GM21423 (cell line): ENCODE measurements around the gene SH3RF3.

Experiments
- ATAC-seq: cut with Tn5 transposase; IDR thresholded peaks from one replicate; pipeline ENCODE4 v1.9.1; 2021; ENCODE audit warnings: mild to moderate bottlenecking, moderate library complexity; ENCODE audit not compliant: unreplicated experiment

Gene SH3RF3

GRCh38 chr2:109460553-109461324, 331.7 kb downstream of the SH3RF3 start:
- no peak for ATAC-seq

DNA sequence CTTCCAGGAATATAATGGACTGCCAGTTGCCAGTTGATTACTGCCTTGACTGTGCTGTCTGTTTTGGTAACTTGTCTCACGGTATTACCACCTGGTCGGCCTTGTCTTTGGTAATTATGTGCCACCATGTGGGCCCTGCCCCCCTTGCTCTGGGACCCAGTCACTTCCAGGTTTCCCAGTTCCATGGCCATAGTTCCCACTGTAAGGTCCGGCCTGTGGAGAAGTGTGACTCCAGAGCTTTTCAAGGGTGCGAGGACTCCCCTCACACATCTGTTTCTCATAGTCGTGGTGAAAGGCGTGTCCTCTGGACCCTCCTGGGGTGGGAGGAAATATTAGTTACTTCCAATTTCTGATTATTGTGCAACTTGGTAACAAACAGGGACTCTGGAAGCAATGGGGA, 334.2 kb downstream of the SH3RF3 start:
- ATAC-seq = no peak

GRCh38 chr2:109463891-109464290, 334.9 kb downstream of the SH3RF3 start:
- no peak for ATAC-seq

DNA sequence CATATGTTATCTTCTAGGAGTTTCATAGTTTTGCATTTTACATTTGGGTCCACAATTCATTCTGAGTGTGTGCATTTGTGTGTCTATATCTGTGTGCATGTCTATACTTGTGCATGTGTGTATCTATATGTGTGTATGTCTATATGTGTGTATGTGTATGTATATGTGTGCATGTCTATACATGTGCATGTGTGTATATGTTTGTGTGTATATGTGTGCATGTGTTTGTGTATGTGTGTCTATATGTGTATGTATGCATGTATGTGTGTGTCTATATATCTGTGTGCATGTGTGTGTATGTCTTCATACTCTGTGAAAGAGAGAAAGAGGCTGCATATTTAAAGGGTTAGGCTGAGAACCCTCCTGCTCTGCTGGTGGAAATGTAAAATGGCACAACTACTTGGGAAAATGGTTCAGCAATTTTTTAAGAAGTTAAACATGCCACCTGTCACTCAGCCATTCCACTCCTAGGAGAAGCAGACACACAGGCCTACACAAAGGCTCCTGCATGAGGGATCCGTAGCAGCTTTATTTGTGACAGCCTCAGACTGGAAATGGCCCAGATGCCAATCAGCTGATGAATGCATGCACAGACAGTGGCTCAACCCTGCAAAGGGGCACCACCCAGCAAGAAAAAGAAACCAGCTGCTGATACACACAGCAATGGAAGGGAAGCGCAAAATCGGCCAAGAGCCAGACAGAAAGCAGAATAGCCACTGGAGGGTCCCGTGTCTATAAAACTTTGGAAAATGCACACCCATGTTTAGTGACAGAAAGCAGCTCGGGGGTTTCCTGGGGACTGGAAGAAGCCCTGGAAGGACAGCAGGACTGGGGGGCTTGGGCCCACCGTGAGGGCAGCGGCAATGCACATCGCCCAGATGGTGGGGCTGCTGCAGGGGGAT, 337.9 kb downstream of the SH3RF3 start:
- ATAC-seq = no peak

DNA sequence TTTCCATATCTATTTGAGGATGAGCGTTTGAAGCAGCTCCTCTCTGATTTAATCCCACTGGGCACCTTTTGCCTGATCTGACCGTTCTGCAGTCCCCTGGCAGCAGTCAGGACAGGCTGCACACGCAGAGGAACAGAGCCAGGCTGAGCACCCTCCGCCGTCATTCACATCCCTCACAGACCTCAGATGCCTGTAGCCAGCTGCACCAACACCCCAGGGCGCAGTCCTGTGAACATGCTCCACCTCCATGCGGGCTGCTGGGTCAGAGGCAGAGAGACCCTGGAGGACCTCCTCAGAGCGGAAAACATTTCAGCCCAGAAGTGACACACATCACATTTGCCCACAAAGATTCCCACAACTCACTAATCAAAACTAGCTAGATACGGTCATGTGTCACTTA, 338.7 kb downstream of the SH3RF3 start:
- ATAC-seq = no peak

GRCh38 chr2:109468893-109469292, 339.9 kb downstream of the SH3RF3 start:
- ATAC-seq = no peak

GRCh38 chr2:109471658-109472057, 342.7 kb downstream of the SH3RF3 start:
- no peak for ATAC-seq

- ATAC-seq = no peak
Observed at GRCh38 chr2:109472331-109472959, 343.4 kb downstream of the SH3RF3 start.

DNA sequence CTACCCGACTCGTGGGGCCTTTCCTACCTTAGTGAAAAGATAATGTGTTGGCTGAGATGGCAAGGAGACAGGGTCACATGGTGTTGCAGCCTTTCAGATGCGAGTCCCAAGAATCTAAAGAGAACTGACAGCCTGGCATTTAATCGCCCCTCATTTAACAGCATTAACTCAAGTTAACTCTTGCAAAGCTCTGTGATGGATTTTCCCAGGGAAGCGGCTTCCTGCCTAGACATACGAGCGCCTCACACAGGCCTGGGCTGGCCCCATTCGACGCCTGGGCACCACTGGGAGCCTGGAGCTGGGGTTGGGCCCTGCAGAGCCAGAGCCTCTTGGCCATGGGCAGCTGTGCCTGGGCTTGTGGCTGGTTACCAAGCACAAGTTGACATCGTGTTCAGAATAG, 344.0 kb downstream of the SH3RF3 start:
- ATAC-seq = no peak

DNA sequence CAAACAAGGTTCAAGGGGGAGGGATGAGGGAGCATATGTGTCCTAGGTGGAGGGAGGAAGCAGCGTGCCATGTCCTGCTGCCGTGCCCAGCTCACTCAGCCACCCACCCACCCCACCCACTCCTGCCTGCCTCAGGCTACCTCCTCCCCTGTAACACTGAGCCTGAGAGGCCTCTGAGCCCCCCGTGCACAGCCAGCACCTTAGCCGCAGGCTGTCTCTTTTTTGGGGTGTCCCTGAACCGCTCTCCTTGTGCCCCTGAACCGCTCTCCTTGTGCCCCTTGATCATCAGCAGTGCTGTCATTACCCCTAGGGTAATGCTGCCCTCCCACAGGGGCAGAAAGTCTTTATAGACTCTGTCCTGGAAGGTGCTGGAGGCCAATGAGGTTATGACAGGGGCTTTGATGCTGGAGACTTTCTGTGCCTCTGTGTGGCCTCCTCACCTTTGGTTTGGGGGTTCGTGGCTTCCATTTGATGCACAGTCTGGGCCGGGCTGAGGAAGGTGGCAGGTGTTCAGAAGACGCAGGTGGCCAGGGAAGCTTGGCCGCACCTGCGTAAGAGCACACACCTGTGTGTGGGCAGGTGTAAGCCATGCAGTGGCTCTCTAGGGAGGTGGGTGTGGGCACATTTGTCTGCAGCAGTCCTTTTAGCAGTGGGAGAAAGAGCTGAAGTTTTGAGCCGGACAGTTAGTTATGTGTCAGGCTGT, 344.8 kb downstream of the SH3RF3 start:
- no peak for ATAC-seq

- ATAC-seq = no peak
Observed at GRCh38 chr2:109474319-109474825, 345.4 kb downstream of the SH3RF3 start.

- ATAC-seq = peak; percentile 39
Observed at GRCh38 chr2:109475531-109476210, 346.7 kb downstream of the SH3RF3 start.

GRCh38 chr2:109476641-109477441, 347.8 kb downstream of the SH3RF3 start:
- ATAC-seq = no peak

GRCh38 chr2:109478906-109479493, 350.0 kb downstream of the SH3RF3 start:
- no peak for ATAC-seq

DNA sequence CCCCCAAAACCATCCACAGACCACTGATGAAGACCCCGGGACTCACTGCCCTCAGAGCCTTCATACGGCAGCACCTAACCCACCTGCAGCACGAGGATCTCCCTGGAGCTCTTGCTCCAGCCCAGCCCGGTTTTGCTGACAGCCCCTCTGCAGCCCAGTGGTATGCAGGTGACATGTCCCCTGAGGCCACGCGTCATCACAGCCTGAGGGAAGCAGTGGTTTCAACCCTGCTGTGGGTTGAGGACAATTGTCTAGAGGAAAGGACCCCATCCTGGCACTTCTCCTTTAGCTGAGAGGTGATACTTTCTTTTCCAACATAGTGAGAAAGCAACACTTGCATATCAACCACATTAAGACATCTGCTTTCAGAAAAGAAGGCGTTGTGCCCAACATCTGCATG, 350.8 kb downstream of the SH3RF3 start:
- no peak for ATAC-seq

- ATAC-seq = no peak
Observed at GRCh38 chr2:109480486-109481195, 351.6 kb downstream of the SH3RF3 start.

DNA sequence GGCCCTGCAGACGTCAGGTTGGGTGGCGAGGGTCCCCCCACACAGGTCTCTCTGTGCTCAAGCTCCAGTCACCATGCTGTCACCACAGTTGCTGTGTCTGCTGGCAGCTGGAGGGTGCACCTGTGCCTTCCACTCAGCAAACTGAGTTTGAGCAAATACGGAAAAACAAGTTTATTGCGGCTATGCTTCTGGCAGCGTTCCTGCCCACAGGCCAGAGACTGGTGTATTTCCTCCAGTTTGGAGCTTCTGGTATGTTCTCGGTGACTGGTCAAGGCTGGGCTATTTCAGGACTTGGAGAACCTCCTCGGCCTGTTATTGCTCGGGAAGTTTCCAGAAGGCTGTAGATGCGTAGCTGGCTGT, 352.2 kb downstream of the SH3RF3 start:
- no peak for ATAC-seq

GRCh38 chr2:109481599-109481998, 352.6 kb downstream of the SH3RF3 start:
- ATAC-seq = no peak
